Superior temporal gyrus (tissue), 1 donor: Measurements from ENCODE around the gene COBLL1.

Source experiments
- DNase-seq: peaks from one replicate; pipeline ENCODE4 v3.0.0-alpha.2; 2016; ENCODE audit errors: extremely low spot score

Gene COBLL1

DNA sequence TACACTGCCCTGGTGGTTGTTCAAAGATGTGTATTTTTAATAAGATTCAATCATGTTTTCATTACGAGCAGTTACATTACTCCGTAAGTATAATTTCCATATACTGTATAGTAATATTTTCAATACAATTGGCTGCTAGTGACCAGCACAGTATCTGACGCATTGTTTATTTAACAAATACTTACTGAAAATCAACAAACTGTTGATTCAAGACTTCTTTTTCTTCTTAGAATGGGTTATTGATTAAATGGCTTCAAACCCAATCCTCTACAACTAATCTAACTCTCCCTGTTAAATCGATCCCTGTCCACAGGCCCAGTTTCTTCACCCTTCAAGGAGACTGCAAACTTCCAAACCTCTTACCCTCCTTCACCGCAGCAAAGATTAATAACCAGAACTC is 18.5 kb downstream of the COBLL1 start:
- DNase-seq: no peak

DNA sequence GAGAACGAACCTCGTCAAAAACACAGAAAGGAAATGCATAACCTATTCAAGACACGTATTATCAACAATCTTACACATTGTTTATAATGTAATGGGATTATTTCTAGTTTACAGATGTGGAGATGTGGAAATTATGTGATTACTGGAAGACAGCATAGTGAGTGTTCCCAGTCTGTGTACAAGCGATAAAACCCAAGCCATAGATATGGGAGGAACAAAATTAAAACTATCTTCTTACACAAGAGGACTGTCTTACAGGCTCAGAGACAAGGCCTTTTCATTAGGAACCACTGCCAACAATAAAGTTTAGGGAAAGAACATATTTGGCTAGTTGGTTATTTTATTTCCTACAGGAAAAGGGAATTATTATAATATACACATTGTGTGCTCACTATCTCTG is 20.3 kb downstream of the COBLL1 start:
- no peak for DNase-seq

DNA sequence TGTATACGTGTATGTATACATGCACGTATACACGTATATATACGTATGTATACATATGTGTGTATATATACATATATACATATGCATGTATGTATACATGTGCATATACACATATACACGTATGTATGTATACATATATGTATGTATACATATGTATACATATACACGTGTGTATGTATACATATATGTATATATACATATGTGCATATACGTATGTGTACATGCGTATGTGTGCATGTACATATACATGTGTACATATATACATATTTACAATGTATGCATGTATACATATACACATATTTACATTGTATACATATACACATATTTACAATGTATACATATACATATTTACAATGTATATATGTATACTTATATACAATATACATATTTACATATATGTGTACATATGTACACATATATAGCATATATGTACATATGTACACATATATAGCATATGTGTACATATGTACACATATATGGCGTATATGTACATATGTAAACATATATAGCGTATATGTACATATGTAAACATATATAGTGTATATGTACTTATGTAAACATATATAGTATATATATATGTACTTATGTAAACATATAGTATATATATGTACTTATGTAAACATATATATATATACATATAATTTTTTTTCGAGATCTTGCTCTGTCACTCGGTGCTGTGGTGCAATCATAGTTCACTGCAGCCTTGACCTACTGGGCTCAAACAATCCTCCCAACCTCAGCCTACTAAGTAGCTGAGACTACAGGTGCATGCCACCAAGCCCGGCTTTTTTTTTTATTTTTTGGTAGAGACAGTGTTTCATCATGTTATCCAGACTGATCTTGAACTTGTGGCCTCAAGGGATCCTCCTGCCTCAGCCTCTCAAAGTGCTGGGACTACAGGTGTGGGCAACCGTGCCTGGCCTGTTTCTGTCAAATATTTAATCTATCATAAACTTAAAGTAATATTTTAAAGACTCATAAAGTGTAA is 23.2 kb downstream of the COBLL1 start:
- no peak for DNase-seq

DNA sequence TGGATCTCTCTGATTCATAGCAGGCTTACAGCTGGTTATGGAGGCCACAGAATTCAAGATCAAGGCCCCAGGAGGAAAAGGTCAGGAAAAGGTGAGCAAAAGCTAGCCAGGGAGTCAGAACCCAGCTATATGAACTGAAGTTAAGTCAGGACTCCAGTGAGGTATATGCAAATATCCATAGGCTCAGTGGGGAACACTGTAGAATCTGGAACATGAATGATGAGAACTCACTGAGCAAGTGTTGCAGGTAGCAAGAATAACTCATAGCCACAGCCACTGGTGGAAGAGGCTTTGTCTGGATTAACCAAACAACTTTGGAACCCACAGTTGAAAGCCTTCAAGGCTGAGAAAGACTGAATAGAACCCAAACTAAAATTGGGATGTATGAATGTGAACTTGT is 24.7 kb downstream of the COBLL1 start:
- DNase-seq: no peak

DNA sequence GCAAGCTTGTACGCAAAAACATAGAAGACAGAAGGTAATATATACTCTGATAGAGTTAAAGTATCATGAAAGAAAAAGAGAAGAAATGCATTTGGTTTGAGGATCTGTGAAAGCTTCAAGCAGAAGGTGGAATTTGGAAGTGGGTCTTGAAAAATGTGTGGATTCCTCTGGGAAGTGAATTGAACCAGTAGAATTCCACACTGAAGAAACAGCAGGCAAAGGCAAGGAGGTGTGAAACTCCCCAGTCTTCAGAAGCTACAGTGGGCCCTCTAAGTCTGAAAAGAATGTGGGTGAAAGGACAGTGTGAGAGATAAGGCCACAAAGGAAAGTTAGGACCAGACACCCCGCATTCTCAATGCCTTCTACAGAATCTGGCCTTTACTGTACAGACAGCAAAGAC is 25.6 kb downstream of the COBLL1 start:
- no peak for DNase-seq

DNA sequence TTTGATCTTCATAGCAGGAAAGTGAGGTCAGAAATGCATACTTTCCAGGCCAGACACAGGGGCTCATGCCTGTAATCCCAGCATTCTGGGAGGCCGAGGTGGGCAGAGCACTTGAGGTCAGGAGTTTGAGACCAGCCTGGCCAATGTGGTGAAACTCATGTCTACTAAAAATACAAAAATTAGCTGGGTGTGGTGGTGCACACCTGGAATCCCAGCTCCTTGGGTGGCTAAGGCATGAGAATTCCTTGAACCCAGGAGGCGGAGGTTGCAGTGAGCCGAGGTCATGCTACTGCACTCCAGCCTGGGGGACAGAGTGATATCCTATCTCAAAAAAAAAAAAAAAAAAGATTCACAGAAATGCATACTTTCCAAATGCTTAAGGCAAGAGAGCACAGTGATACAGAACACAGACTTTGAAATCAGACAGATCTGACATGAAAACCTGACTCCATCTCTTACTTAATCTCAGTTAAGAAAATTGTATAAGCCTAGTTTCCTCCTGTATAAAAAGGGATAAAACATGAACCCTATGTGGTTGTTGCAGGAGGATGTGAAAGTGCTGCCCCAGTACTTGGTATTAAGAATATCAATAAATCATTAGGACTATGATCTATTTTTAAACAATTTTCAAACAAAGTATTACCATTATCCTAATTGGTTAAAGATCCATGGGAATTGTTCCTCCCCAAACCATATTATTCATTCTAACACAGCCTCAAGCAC is 26.4 kb downstream of the COBLL1 start:
- no peak for DNase-seq

DNA sequence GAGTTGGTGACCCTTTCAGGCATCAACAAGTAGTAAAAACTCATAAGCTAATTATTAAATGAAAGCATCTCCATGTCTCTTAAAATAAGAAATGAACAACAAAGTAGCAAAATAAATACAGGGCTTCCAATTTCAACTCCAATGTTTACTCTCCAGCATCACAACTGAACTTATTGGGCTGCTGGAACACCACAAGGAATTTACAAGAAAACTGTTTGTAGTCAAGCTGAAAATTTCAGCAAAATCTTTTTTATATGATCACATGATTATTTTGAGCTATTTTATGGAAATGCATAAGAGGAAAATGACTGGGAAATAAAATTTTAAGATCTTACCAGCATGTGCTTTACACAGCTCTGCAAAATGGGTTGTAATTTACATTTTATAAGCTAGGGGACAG is 28.1 kb downstream of the COBLL1 start:
- no peak for DNase-seq

DNA sequence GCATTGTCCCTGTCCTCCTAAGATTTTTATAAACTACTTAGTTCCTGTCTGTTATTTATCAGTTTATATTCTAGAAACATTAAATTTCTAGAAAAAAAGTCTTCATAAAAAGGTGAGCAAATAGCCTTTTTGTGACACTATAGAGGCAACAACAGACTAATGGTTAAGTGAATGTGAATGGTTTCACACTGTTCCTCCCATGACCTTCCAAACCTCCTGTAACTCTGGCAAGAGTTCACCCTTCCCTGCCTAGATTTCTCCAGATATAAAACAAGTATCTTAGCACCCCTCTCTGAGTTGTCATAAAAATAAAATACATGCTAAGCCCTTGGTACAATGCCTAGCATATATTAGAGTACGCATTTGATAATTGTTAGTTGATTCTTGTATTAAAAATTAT is 29.2 kb downstream of the COBLL1 start:
- no peak for DNase-seq

DNA sequence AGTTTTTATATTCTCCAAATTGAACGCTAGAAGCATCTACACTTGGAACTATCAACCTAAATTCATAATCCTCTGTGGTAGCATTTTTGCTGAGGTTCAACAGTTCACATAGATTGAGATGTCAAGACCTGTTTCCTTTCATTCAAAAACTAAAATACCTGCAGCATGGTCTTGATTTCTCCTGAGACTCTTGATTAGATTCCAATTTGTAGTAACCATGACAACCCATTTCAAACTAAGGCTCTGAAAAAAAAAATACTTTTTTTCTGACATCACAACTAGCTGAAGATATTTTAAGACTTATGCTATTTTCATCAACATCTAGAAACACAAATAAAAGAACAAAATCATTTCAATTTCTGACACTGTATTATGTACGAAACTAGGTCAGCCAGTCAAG is 29.8 kb downstream of the COBLL1 start:
- no peak for DNase-seq

DNA sequence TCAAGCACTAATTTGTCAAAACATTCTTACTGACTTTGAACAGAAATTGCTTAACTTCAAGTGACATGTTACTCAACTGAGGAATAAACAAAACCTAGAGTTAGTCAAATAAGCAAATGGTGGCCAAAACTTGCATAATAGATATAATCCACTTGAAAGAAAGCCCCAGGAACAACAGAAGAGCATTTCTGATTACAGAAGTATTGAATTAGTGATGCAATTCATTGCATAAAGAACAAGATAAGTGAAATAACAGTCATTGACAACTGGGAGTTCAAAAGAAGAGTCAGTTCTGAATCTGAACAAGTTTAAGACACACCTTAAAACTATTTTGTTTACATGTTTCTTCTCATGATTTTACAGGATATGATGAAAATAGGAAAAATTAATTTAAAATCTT is 30.8 kb downstream of the COBLL1 start:
- no peak for DNase-seq

DNA sequence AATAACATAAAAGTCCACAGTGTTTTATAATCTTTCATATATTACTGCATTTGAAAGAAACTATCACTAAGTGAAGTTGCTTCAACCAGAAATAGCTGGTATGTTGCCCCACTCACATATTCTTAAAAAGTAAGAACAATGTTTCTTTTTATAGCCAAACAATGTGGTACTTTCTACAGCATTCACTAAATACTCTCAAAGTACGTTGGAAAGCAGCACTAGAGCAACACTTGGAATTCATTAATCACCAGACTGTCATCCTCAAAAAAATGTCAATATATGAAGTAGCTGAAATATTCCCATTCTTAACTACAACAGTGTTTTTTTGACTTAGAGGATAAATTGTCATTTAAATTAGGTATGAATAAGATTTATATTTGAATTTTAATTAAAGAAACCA is 32.8 kb downstream of the COBLL1 start:
- DNase-seq: no peak

DNA sequence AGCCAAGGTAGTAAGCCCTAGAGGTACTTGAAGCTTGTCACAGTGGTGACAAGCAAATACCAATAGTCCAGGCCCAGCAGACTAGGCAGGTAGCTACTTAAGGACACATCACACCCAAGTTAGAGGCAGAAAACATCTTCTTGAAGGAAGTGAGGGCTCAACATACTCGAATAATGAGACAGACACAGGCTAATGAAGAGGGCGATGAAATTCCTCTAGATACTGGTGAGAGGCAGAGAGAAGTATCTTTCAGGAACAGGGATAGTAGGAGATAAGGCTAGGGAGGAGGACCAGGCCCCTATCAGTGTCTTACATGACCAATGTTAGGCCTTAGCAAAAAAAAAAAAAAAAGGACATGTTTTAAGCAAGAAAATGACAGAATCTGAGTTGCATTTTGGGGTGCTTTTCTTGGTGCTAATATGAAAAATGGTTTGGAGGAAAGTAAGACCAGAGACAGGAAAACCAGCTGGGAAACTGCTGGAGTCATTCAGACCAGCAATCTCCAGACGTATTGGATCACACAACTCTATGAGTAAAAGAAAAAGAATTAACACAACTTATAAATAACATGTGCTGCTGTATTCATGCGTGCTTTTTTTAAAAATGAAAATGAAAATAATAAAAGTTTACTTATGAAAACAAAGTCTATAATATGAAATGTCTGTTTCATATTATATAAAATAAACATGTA is 37.7 kb downstream of the COBLL1 start:
- no peak for DNase-seq

DNA sequence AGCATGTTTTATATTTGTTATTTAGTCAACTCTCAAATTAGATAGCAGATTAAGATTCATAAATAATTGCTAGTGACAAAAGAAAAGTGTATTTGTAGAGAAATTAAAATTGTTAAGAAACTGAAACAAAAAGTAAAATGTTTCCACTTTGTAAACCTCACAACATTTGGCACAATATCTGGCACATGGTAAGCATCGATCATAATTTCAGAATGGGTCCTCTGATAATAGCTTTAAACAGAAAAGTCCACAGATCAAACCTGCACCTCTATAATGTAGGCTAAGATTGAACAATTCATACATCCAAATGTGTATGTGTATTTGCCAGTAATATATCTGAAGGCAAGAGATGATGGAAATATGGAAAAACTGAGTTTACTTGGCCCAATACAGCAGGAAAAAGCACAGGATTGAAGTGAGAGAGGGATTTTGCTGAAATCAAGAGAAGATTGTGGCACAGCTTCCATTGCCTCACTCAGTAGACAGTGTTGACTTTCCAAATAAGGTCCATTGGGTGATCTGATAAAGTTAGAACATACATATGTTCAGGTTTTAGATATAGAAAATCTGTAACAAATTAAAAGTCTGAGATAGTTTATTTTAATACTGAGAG is 39.4 kb downstream of the COBLL1 start:
- DNase-seq: no peak

DNA sequence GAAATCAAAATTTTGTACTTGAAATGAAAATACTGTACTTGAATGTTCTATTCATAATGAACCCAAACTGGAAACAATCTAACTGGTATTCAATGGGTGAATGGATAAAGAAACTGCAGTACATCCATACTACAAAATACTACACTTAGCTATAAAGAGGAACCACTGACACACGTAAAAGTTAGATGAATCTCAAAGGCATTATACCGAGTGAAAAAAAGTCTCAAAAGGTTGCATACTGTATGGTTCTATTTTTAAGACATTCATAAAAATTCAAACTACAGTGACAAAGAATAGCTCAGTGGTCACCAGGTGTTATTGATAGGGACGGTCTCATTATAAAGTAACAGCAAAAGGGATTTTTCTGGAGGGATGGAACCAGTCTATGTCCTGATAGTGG is 41.1 kb downstream of the COBLL1 start:
- no peak for DNase-seq

DNA sequence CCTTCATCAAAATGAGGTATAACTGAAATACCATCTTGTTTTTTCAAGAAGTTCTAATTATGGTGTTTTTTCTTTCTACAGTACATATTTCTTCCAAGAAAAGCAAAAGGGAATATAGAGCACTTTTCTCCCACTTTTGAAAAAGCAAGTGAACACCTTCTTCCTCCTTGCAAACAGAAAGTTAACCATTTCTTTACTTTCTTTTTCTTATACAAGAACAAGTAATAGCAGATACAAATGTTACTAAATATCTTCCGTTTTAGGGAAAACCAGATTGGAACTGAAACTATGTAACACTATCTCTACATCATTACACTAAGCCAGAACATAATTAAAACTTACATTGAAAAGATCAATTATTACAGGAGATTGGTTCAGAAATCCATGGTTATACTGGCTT is 44.0 kb downstream of the COBLL1 start:
- no peak for DNase-seq

DNA sequence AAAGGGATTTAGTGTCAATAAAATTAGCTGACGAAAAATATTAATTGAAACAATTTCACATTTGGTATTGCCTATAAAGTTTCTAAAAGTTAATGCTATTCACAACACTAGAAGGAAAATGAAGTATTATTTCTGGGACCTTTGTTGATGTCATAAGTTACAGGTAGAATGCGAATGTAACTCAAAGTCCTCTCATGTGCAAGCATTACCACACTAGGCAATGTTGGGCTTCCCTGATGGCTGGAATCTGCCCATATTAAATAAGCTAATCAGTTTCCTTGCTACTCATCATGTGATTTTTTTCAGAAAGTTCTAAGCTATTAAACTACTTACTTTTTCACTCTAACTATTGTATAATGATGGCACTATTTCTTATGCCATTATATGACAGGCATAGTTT is 44.6 kb downstream of the COBLL1 start:
- DNase-seq: no peak

DNA sequence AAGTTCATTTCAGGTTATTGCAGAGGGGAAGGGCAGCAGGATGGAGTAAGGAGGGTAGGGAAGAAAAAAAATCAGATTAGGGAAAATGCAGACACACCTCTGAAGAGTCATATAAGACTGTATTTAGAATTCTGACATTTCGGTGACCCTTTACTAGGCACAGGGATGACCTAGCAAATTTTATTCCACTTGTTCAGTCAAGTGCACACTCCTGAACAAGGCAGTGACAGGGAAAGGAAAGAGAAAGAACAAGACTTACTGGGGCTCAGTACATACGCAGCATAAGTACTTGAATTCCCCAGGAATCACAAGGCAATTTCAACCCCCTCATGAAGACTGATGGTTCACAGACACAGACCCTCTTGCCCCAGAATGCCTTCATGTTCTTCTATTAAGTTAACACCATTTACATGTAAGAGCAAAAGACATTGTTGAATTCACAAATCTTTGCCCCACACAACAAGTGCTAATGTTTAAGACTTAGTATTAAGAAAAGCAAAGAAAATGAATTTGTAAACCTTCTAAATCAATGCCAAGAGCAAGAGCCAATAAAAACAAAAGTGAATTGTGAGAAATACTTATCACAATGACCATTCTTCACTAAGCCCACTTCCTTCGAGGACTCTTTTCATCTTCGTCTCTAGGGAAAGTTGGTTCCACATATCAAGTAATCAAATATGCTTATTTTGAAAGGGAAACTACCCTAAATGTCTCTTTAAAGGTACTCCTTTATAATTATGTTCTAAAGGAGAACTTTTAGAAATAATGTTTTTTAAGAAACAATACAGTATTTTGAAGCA is 47.0 kb downstream of the COBLL1 start:
- no peak for DNase-seq

DNA sequence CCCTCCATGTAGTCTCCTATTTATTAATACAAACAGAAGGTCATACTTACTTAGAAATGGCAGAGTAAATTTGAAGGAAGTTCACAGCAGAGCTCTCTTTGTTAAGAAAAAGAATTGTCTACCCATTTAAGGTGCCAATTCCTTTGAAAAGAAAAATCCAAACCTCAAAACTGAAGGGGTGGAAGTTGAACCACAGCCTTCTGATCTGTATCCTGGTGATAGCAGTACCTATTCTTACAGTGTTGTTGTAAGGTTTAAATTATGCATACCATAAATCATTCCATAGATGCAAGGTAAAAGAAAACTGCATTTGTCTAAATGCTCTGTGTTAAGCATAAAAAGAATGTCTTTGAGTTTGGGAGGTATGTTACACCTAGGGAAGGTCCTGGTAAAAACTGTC is 47.6 kb downstream of the COBLL1 start:
- no peak for DNase-seq

DNA sequence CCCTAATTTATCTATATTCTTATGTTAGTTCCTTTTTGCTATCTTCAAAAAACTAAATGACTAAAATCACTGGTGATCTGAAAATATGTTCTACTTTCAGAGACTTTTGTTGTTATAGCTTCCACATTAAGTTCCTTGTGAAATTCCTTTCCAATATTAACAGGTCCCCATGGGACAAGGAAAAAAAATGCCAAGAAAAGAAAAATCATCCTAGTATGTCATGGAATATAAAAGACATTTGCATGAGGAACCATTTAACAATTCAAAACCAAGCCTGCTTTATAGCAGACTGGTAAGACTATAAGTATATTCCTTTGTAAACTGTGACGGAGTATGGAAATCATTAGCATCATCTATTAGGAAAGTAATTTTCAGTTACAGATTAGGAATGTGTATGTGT is 48.1 kb downstream of the COBLL1 start:
- DNase-seq: no peak

DNA sequence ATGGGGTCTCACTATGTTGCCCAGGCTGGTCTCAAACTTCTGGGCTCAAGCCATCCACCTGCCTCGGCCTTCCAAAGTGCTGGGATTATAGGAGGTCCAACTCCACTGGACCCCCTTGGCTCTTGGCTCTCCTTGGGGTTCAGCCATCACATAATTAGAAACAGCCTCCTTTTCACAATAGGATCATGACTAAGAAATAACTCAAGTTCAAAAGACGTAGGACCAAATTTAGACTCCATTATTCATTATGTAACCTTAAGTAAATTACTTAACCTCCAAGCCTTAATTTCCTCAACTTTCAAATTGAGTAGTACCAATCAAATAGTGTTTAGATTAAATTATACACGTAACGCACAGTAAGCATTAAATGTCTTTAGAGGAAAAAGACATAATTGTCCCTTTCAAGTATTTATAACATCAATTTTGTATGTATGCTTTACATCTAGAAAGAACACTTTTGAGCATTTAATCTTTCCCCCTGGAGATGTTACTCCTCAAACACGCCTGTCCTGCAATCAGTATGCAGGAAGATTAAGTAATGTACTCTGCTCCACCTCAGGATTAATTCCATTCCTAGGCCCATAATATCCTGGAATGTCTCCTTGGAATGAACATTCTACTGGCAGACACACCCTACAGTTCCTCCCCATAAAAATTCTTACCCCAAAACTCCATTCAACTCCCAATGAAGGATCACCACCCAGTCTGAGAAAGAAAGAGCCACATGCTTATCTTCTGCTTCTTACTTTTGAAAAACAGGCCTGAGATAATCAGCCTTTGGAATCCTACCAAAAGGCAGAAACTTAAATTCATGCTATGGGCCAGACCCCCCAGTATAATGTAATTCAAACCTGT is 49.1 kb downstream of the COBLL1 start:
- DNase-seq: no peak
